ENCODE data around the gene NKX2-2.

NKX2-2 gene

GRCh38 chr20:21529863-21530262, 16.0 kb upstream of the NKX2-2 start:
- DNase-seq, result no peak
- TF ChIP-seq POLR2A (IDR thresholded peaks at IDR 0.05; ENCODE audit: low read length) (no peak), GATA1 (IDR thresholded peaks at IDR 0.05; ENCODE audit: low read depth, low read length) (no peak)

GRCh38 chr20:21528870-21529269, 15.0 kb upstream of the NKX2-2 start:
- no peak for DNase-seq
- TF ChIP-seq GATA1 (IDR thresholded peaks at IDR 0.05; ENCODE audit: low read depth, low read length), result no peak
- no peak for TF ChIP-seq POLR2A (IDR thresholded peaks at IDR 0.05; ENCODE audit: low read length)

GRCh38 chr20:21527908-21528307, 14.0 kb upstream of the NKX2-2 start:
- no peak for DNase-seq

GRCh38 chr20:21526776-21527175, 12.9 kb upstream of the NKX2-2 start:
- no peak for DNase-seq

More at GRCh38 chr20:21527908-21528307, 14.0 kb upstream of the NKX2-2 start:
- TF ChIP-seq GATA1 (IDR thresholded peaks at IDR 0.05; ENCODE audit: low read depth, low read length) (no peak), POLR2A (IDR thresholded peaks at IDR 0.05; ENCODE audit: low read length) (no peak)

GRCh38 chr20:21523895-21524294, 10.0 kb upstream of the NKX2-2 start:
- no peak for TF ChIP-seq POLR2A (IDR thresholded peaks at IDR 0.05; ENCODE audit: low read length)
- no peak for TF ChIP-seq GATA1 (IDR thresholded peaks at IDR 0.05; ENCODE audit: low read depth, low read length)
- DNase-seq, result no peak

More at GRCh38 chr20:21526776-21527175, 12.9 kb upstream of the NKX2-2 start:
- no peak for TF ChIP-seq GATA1 (IDR thresholded peaks at IDR 0.05; ENCODE audit: low read depth, low read length)
- no peak for TF ChIP-seq POLR2A (IDR thresholded peaks at IDR 0.05; ENCODE audit: low read length)

- TF ChIP-seq GATA1 (IDR thresholded peaks at IDR 0.05; ENCODE audit: low read depth, low read length) (no peak), POLR2A (IDR thresholded peaks at IDR 0.05; ENCODE audit: low read length) (no peak)
- DNase-seq, result no peak
Measured at GRCh38 chr20:21523281-21523868, 9.5 kb upstream of the NKX2-2 start.

GRCh38 chr20:21522481-21523280, 8.8 kb upstream of the NKX2-2 start:
- DNase-seq, result no peak
- no peak for TF ChIP-seq POLR2A (IDR thresholded peaks at IDR 0.05; ENCODE audit: low read length)

- TF ChIP-seq POLR2A (IDR thresholded peaks at IDR 0.05; ENCODE audit: low read length), result no peak
- TF ChIP-seq GATA1 (IDR thresholded peaks at IDR 0.05; ENCODE audit: low read depth, low read length), result no peak
- DNase-seq, result no peak
Measured at GRCh38 chr20:21521596-21522480, 8.0 kb upstream of the NKX2-2 start.

GRCh38 chr20:21520702-21521595, 7.1 kb upstream of the NKX2-2 start:
- no peak for DNase-seq
- TF ChIP-seq GATA1 (IDR thresholded peaks at IDR 0.05; ENCODE audit: low read depth, low read length) (no peak), POLR2A (IDR thresholded peaks at IDR 0.05; ENCODE audit: low read length) (no peak)

GRCh38 chr20:21519136-21519584, 5.3 kb upstream of the NKX2-2 start:
- DNase-seq, result no peak
- no peak for TF ChIP-seq POLR2A (IDR thresholded peaks at IDR 0.05; ENCODE audit: low read length)
- TF ChIP-seq GATA1 (IDR thresholded peaks at IDR 0.05; ENCODE audit: low read depth, low read length), result no peak

- no peak for DNase-seq
- TF ChIP-seq POLR2A (IDR thresholded peaks at IDR 0.05; ENCODE audit: low read length) (no peak), GATA1 (IDR thresholded peaks at IDR 0.05; ENCODE audit: low read depth, low read length) (no peak)
Measured at GRCh38 chr20:21518292-21518991, 4.6 kb upstream of the NKX2-2 start.

GRCh38 chr20:21517566-21518277, 3.9 kb upstream of the NKX2-2 start:
- no peak for TF ChIP-seq POLR2A (IDR thresholded peaks at IDR 0.05; ENCODE audit: low read length)
- TF ChIP-seq GATA1 (IDR thresholded peaks at IDR 0.05; ENCODE audit: low read depth, low read length), result no peak

More at GRCh38 chr20:21517566-21518277, 3.9 kb upstream of the NKX2-2 start:
- DNase-seq, result no peak
